Kidney tubule cell (primary cell): ENCODE data around the gene IQCN.
A peak's percentile ranks its signal among the peaks of the same experiment; 100 is the strongest.

ENCODE experiments used
- DNase-seq: peaks from one replicate; pipeline ENCODE4 v3.0.0-alpha.2; 2018; ENCODE audit warnings: low spot score

IQCN gene

DNA sequence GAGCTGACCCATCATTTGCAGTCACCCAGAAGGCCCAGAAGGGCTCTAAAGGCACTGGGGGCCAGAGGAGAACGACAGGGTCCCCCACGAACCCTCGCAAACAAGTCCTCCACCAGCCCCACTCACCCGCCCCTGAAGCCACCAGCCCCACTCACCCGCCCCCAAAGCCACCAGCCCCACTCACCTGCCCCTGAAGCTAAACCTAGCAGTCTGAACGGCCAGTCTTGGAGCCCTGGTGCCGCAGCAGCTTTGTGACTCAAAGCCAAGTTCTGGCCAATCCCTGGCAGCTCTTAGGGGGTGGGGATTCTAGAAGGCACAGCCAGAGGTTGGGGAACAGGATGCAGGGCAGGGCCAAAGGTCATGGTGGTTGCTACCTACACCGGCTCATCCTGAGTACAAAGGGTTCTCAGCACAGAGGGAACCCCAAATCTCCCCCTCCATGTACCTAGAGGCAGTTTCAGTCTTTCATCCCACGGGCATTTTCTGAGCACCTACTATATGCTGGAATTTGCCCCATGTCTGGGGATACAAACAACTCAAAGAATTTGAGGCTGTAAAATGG is at the start of gene IQCN:
Gene IQCN (minus strand): TSS at position 234 of the 562 bp plus-strand sequence. CDS start 4,974 bp downstream, outside the sequence.
- DNase-seq: peak; percentile 43

DNA sequence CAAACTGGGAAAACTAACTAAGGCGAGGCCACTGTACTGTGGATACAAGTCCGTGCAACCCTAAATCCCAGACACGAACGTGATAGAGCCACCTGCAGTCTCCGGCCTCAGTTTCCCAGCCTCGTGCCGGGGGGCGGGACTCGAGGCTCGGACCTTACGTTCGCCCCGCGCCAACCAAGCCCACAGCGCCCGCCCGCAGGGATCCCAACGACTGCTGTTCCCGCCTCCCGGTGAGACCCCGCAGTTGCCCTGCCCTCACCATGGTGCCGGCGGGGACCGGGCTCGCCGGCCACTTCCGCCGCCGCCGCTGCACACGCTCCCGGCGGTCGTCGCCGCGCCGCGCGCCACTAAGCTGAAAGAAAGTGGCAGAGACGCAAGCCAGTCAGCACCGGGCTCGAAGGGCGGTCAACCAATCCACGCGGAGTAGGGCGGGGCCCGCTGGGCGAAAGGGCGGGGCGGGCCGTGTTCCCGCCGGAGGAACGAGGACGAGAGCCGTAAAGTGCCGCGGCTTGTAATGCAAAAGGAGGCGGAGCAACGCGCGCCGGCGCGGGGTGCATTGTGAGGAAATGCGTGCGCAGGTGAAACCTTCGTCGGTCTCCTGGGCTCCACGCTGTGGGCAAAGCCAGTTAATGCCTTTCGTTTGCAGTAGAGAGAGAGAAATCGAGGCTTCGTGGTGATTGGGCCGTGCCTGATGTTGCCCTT is 48.7 kb upstream of the IQCN start, which contains the start of gene LSM4:
Gene LSM4 (minus strand): TSS at position 318 of the 702 bp plus-strand sequence. CDS start 56 bp downstream, at position 262.
- DNase-seq: peak; percentile 99

DNA sequence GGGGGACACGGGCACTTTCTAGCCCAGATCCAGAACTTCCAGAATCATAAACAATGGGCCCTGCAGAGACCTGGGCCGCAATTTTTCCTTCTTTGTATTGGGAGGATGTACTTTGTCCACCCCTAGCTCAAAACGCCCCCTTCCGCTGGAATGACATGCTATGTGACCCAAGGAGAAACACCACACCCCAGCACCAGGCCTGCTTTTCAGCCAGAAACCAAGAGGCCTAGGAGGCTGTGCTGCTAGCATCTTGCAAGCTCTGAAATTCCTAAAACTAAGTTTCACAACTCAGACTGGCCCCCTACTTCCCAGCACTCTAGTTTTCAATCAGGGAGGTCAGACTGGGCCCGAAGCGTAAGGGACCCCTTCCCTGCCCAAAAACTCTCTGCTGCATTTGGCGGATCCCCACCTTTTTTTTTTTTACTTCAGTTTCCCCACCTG is 48.1 kb upstream of the IQCN start:
- DNase-seq: peak; percentile 70

GRCh38 chr19:18321734-18322102 is 47.5 kb upstream of the IQCN start:
- peak; percentile 19 for DNase-seq

DNA sequence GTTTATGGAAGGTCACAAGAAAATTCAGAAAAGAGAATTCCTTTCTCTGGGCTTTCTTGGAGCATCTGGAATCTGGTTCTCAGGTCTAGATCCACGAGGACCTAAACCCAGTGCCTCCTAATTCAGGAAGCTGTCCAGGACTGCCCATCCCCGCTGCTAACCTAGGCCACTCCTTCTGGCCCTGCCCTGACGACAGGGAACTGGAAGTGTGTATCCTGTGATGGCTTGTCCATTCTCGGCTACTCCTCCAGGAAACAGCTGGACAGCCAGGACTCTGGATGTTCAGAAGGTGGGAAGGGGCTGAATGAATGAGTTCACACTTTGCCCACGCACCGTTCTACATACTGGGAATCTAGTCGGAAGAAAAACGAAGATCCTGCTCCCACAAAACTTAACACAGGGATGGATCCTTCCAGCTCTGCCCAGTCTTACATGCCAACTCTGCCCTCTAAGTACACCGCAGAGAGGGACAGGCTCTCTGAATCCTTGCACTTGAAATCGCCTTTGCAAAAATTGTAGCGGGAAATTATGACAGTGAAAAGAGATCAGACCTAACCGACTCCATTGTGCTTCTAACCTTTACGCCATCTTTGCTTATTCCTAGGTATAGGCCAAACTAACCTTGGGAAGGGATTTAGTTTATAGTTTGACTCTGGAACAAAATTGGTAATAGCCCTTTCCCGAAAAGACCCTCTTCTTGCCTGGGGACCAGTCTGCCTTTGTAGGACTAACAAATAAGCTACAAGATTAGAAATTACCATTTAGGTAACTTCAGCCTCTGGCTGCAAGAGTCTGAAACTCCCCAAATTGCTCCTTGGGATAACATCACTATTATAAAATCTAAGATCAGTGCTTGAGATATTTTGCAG is 46.8 kb upstream of the IQCN start:
- DNase-seq: no peak

GRCh38 chr19:18319591-18320135 is 45.4 kb upstream of the IQCN start:
- no peak for DNase-seq

DNA sequence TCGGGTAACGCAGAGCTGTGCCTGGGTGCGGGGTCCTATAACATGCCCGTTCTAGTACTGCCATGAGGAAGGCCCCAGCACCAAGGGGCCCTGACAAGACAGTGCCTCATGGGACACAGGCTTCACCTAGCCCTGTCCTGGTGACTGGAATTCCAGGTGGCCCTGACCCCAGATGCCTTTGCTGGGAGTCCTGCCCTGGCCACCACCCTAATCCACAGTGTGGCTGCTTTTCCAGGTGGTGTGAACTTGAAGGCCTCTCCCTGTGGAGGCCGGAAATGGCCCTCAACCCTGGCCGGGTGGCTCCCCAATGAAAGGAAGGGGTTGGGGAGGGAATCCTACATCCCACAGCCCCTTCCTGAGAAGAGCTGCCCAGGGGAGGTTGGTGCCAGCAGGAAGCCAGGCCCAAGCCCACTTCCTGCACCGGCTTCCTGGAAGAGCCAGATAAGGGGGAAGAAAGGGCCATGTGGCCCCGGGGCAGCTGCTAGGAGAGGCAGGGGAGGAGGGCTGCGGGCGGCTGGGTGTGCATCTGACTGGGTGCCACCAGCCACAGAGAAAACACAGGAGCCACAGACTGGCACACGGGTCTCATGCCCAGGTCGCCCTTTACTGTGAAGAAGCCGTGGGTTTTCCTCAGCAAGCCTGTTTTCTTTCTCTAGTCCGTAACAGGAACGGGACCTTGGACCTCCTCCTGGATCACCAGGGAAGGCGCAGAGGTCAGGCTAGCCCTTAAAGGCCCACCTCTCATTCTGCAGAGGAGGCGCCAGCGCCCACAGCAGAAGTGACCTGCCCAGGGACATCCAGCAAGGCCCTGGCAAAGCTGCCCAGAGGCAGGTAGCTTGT is 43.9 kb upstream of the IQCN start:
- DNase-seq: no peak

GRCh38 chr19:18313398-18313797 is 39.1 kb upstream of the IQCN start:
- no peak for DNase-seq

- DNase-seq: no peak
Observed at GRCh38 chr19:18312092-18312534, 37.9 kb upstream of the IQCN start.

- DNase-seq: no peak
Observed at GRCh38 chr19:18311502-18312091, 37.3 kb upstream of the IQCN start.

DNA sequence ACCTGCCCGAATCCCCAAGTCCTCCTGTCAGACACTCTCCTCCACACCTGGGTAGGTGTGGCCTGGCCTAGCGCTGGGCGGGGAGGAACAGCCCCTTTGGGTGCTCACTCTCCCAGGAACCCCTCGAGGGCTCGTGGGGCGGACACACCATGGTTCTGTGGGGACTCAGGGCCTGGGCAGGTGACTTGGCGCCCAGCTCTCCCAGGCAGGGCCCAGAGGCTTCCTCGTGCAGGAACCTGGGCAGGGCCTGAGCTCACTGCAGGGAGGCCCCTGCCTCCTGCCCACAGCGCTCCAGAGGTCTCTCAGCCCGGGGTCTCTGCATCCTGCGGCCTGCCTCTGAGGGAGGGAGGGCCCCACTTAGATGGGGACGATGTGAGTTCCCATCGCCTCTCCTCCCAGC is 36.7 kb upstream of the IQCN start:
- no peak for DNase-seq

DNA sequence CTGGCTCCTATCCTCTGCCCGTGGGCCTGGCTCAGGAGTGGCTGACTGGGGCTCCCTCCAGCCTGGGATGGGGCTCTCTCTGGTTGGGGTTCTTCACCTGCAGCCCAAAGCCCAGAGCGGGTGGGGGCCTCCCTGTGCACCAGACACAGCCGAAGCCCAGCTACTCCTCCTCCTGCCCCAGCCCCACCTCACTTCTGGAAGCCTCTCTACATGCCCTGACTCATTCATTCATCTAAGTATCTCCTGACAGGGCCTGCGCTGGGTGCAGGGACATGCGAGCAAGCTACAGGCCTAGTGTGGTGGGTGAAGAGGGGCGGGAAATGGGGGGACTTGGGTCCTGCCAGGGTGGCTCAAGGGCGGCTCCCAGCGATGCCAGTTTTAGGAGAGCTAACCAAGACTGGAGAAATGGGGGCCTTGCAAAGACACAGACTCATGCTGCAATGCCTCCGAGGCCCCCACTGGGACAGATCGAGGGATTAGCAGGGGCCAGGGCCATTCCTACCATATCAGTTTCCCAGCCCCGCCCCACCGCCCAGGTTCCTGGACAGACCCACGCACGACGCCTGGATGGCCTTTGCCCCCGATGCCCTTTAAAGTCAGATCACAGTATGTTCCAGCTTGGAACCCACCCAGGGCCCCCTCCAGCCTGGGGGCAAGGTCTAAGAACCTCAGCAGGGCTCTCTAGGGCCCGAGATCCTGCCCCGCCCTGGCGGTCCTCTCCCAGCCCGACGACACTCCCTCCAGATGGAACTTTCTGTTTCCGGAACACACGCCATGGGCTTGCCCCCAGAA is 36.1 kb upstream of the IQCN start:
- DNase-seq: no peak

DNA sequence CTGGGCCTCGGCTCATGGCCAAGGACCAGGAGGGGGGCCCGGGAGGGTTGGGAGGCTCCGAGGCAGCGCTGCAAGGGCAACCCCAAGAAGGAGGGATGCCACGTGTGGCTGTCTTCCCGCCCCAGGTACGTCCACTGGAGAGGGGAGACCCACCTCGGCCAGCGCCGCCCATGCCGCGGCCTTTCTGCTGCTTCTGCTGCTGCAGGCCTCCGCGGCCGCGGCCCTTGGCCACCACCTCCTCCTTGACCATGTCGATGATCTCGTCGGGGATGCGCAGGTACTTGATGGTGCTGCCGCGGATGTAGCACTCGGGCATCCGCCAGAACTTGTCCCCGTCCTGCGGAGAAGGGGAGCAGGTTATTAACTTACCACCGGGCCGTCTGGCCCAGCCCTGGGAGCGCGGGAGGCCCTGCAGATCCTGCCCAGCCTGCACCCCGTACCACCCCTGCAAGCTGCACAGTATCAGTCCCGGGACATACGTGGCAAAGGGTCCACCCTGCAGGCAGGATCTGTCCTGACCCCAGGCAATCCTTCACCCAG is 35.3 kb upstream of the IQCN start:
- DNase-seq: no peak

GRCh38 chr19:18308948-18309325 is 34.7 kb upstream of the IQCN start:
- DNase-seq: no peak

- DNase-seq: no peak
Observed at GRCh38 chr19:18308051-18308947, 34.0 kb upstream of the IQCN start.

GRCh38 chr19:18307271-18307681 is 33.0 kb upstream of the IQCN start:
- no peak for DNase-seq

DNA sequence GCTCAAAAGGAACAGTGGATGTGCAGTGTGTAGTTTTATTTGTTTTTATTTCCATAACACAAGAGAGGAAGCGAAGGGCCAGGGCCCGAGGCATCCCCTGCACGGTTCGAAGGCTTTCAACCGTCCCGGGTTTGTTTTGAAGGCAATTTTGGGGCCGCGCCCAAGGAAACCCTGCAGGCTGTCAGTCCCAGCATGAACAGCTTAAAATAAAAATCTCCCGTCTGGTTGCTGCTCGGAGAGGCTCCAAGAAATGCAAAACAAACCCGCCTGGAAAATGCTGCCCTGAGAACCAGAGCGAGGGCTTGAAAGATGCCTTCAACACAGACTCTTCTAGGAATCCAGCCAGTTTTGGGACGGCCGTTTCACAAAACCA is 32.6 kb upstream of the IQCN start:
- no peak for DNase-seq

- DNase-seq: no peak
Observed at GRCh38 chr19:18306209-18306887, 32.1 kb upstream of the IQCN start.
